Hepatocyte (in vitro differentiated cells): ENCODE measurements around the gene ANKRD16. TPM values are rescaled to one million over a fixed set of nuclear protein-coding genes. Genes with fewer than 3 reads are reported as not detected.

Experiments used
- DNase-seq: peaks from one replicate; pipeline ENCODE4 v3.0.0-alpha.2; 2016; ENCODE audit warnings: low spot score
- H2AFZ ChIP-seq: fragments of 200-600 bp; sonication (generic); 2 replicates; pipeline ENCODE4 v1.6.0; 2016; ENCODE audit warnings: antibody characterized with exemption, mild to moderate bottlenecking
- H3K27ac ChIP-seq: fragments of 200-600 bp; sonication (generic); 2 replicates; pipeline ENCODE4 v1.5.1; 2016; ENCODE audit warnings: mild to moderate bottlenecking
- H3K27me3 ChIP-seq: fragments of 200-600 bp; sonication (generic); 2 replicates; pipeline ENCODE4 v1.6.1; 2016
- H3K36me3 ChIP-seq: fragments of 200-600 bp; sonication (generic); replicated peaks from 2 replicates; pipeline ENCODE4 v1.5.1; 2016; ENCODE audit warnings: low read depth; ENCODE audit not compliant: insufficient read depth
- H3K4me1 ChIP-seq: fragments of 200-600 bp; sonication (generic); 2 replicates; pipeline ENCODE4 v1.5.1; 2016; ENCODE audit warnings: mild to moderate bottlenecking, moderate library complexity; ENCODE audit not compliant: insufficient read depth
- H3K4me2 ChIP-seq: fragments of 200-600 bp; sonication (generic); 2 replicates; pipeline ENCODE4 v1.6.0; 2016
- H3K4me3 ChIP-seq: fragments of 200-600 bp; sonication (generic); 2 replicates; pipeline ENCODE4 v1.5.1; 2016; ENCODE audit warnings: mild to moderate bottlenecking
- H3K79me2 ChIP-seq: fragments of 200-600 bp; sonication (generic); 2 replicates; pipeline ENCODE4 v1.6.0; 2017; ENCODE audit warnings: mild to moderate bottlenecking
- H3K9me2 ChIP-seq: fragments of 200-600 bp; sonication (generic); replicated peaks from 2 replicates; pipeline ENCODE4 v1.6.0; 2017; ENCODE audit warnings: mild to moderate bottlenecking; ENCODE audit not compliant: insufficient read depth
- H3K9me3 ChIP-seq: fragments of 200-600 bp; sonication (generic); 2 replicates; pipeline ENCODE4 v1.5.1; 2016; ENCODE audit warnings: low read depth, mild to moderate bottlenecking
- H4K20me1 ChIP-seq: fragments of 200-600 bp; sonication (generic); 2 replicates; pipeline ENCODE4 v1.6.0; 2016; ENCODE audit warnings: mild to moderate bottlenecking; ENCODE audit not compliant: insufficient read depth, poor library complexity, severe bottlenecking
- EZH2 ChIP-seq: fragments of 200-600 bp; sonication (generic); IDR thresholded peaks from 2 replicates; pipeline ENCODE4 v1.6.1; 2016; ENCODE audit warnings: antibody characterized with exemption, mild to moderate bottlenecking, borderline replicate concordance
- EZH2phosphoT487 ChIP-seq: fragments of 200-600 bp; sonication (generic); IDR thresholded peaks from one replicate; pipeline ENCODE4 v1.6.1; 2018; ENCODE audit warnings: antibody characterized with exemption, mild to moderate bottlenecking, low read depth, moderate library complexity; ENCODE audit not compliant: unreplicated experiment, severe bottlenecking
- WGBS: methylation state at CpG from one replicate; pipeline ENCODE4 v1.1.6; 2016; ENCODE audit warnings: low lambda C conversion rate; ENCODE audit errors: missing lambda C conversion rate; 5-methylcytosine and 5-hydroxymethylcytosine counted together
- polyA plus RNA-seq: library from polyadenylated mRNA; unstranded; fragments of >200 nt; fragmentation: Nextera tagmentation; extraction: Ambion mirVana; gene quantifications from 2 replicates; pipeline ENCODE4 v1.2.1, GENCODE V29; 2016
- total RNA-seq: library from RNA; depleted of rRNA; stranded (reverse); fragments of >200 nt; gene quantifications from 2 replicates; pipeline ENCODE4 v1.2.3, GENCODE V29; 2014
- TF ChIP-seq, protein P1 (sequence below): fragments of 200-600 bp; sonication (generic); IDR thresholded peaks from 2 replicates; pipeline ENCODE4 v1.5.1; 2016; ENCODE audit warnings: antibody characterized with exemption, mild to moderate bottlenecking; ENCODE audit not compliant: poor library complexity

Gene ANKRD16
- total and polyA plus RNA-seq, 2 experiments from 2014 or later, result 6.8 to 15.7 TPM

DNA sequence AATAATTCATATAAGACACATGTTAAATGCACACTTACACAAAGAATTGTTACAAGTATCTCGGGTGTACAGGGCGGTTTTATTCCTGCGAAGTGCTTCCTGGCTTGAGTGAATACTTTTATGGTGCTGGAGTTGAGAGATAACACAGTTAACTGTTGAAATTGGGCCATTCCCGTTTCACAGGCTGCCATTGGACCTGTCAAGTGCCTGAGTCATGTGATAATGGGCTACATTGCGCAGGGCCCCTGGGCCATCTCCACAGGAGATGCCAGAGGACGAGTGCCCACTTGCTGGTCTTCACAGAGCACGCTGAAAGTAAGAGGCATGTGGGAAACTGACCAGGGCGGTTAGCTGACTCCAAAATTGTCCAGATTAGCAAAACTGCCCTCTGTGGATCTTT is 5.2 kb upstream of the ANKRD16 start:
- TF ChIP-seq EZH2phosphoT487 (no peak), EZH2 (no peak)
- TF ChIP-seq, protein P1, sequence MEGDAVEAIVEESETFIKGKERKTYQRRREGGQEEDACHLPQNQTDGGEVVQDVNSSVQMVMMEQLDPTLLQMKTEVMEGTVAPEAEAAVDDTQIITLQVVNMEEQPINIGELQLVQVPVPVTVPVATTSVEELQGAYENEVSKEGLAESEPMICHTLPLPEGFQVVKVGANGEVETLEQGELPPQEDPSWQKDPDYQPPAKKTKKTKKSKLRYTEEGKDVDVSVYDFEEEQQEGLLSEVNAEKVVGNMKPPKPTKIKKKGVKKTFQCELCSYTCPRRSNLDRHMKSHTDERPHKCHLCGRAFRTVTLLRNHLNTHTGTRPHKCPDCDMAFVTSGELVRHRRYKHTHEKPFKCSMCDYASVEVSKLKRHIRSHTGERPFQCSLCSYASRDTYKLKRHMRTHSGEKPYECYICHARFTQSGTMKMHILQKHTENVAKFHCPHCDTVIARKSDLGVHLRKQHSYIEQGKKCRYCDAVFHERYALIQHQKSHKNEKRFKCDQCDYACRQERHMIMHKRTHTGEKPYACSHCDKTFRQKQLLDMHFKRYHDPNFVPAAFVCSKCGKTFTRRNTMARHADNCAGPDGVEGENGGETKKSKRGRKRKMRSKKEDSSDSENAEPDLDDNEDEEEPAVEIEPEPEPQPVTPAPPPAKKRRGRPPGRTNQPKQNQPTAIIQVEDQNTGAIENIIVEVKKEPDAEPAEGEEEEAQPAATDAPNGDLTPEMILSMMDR, result no peak
- Histone ChIP-seq H4K20me1 (peaks cover 28% of the 10 kb centered on the region), H3K4me3 (no peak overlapping the region), H3K4me2 (no peak overlapping the region), H3K27me3 (no peaks in the 10 kb centered on the region), H2AFZ (no peak overlapping the region), H3K9me2 (no peaks in the 10 kb centered on the region), H3K36me3 (no peaks in the 10 kb centered on the region), H3K9me3 (no peaks in the 10 kb centered on the region), H3K4me1 (peaks cover 10% of the 10 kb centered on the region), H3K79me2 (peaks cover 91% of the 10 kb centered on the region), H3K27ac (no peak overlapping the region)
- WGBS, result 92% methylated on average over 8 of the region's 8 CpGs
- no peak for DNase-seq

DNA sequence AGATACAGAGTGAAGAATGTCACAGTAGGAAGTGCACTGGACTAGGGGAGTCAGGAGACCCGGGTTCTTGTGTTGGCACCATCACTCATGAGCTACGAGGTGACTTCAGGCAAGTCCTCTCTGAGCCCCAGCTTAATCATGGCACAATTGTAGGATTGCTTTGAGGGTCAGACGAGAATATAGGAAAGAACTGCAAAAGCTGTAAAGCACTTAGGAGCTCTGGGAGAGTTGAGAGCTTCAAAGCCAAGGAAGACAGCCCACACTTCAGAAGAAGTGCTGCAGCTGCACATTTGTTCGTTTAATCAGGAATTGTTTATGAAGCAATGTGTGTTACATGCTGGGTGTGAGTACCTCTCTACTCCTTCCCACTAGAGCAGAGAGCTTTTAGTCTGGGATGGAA is 4.7 kb upstream of the ANKRD16 start:
- H2AFZ ChIP-seq, result no peak overlapping the region
- no peak overlapping the region for H3K4me2 ChIP-seq
- no peaks in the 10 kb centered on the region for H3K9me3 ChIP-seq
- H3K27ac ChIP-seq, result no peak overlapping the region
- 95% methylated on average over 4 of the region's 4 CpGs for WGBS
- no peaks in the 10 kb centered on the region for H3K9me2 ChIP-seq
- H3K36me3 ChIP-seq, result no peaks in the 10 kb centered on the region
- H3K79me2 ChIP-seq, result peaks cover 86% of the 10 kb centered on the region
- no peak overlapping the region for H3K4me3 ChIP-seq
- no peak for TF ChIP-seq EZH2
- TF ChIP-seq EZH2phosphoT487, result no peak
- TF ChIP-seq, protein P1, result no peak
- no peaks in the 10 kb centered on the region for H3K27me3 ChIP-seq
- no peak for DNase-seq
- peaks cover 28% of the 10 kb centered on the region for H4K20me1 ChIP-seq
- peaks cover 10% of the 10 kb centered on the region for H3K4me1 ChIP-seq

DNA sequence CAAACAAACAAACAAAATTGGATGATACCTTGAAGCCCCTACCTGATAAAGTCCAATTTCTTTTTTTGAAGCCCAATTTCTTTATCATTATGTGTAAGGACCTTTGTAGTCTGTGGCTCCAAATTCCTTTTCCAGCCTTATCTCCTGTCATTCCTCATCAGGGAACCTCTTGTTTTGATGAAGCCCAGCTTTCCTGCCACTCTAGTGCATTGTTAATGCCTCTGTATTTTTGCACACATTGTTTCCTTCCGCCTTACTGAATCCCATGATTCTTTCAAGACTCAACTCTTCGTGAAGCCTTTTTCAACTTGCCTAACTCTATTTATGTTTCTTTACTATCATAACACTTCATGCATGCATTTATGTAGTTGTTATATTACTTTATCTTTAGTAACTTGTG is 3.6 kb upstream of the ANKRD16 start:
- DNase-seq, result no peak
- H3K9me3 ChIP-seq, result no peaks in the 10 kb centered on the region
- TF ChIP-seq EZH2phosphoT487 (no peak), EZH2 (no peak)
- TF ChIP-seq, protein P1, result no peak
- no peak overlapping the region for H2AFZ ChIP-seq
- peaks cover 77% of the 10 kb centered on the region for H3K79me2 ChIP-seq
- H3K27ac ChIP-seq, result no peak overlapping the region
- H3K4me2 ChIP-seq, result no peak overlapping the region
- peaks cover 12% of the 10 kb centered on the region for H3K4me1 ChIP-seq
- H3K4me3 ChIP-seq, result no peak overlapping the region
- H3K36me3 ChIP-seq, result no peaks in the 10 kb centered on the region
- H3K27me3 ChIP-seq, result no peaks in the 10 kb centered on the region
- 64% methylated on average over 2 of the region's 2 CpGs for WGBS
- no peaks in the 10 kb centered on the region for H3K9me2 ChIP-seq
- H4K20me1 ChIP-seq, result peaks cover 28% of the 10 kb centered on the region

DNA sequence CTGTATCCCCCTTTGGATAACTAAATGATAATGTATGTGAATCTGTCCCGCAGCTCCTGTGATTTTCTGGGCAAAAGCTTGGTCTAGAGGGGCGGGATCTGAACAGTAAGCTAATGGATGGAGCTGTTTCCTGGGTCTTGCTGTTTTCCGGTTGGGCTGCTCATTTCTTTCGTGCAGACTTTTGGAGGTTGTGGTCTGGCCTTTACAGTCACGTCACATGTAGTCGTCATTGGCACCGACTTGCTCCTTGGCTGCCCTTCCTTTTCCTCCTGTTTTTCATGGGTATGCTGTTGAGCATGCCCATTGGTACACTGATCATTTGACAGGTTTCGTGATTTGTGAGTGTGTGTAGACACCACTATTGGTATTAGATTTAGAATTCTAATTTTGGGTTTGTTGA is 2.3 kb upstream of the ANKRD16 start:
- Histone ChIP-seq H3K9me2 (no peaks in the 10 kb centered on the region), H3K79me2 (peaks cover 78% of the 10 kb centered on the region), H3K4me2 (peak overlapping the region; percentile 94), H4K20me1 (peaks cover 28% of the 10 kb centered on the region), H3K27me3 (no peaks in the 10 kb centered on the region), H3K4me1 (peaks cover 19% of the 10 kb centered on the region), H2AFZ (no peak overlapping the region), H3K9me3 (no peaks in the 10 kb centered on the region), H3K36me3 (no peaks in the 10 kb centered on the region), H3K27ac (no peak overlapping the region), H3K4me3 (no peak overlapping the region)
- 92% methylated on average over 8 of the region's 8 CpGs for WGBS
- DNase-seq, result no peak
- TF ChIP-seq EZH2 (no peak), EZH2phosphoT487 (no peak)
- TF ChIP-seq, protein P1, result no peak
